Mammary epithelial cell (primary cell): ENCODE data around the gene FAAH.

Source experiments
- EZH2 ChIP-seq: IDR thresholded peaks from 2 replicates; pipeline ENCODE4 v1.6.1; 2012; ENCODE audit warnings: low read length, inconsistent platforms, borderline replicate concordance
- TF ChIP-seq, protein P1 (sequence below), 2 donors: IDR thresholded peaks in 1 of 2; conservative IDR thresholded peaks in 1 of 2; 2 replicates each; pipeline ENCODE4 v1.5.1; 2011 to 2012; ENCODE audit warnings: inconsistent platforms in 2 of 2, low read length in 2 of 2, mild to moderate bottlenecking in 2 of 2, control low read depth in 1 of 2, low read depth in 1 of 2; ENCODE audit not compliant: insufficient read depth in 1 of 2; ENCODE audit errors: extremely low read depth in 1 of 2

DNA sequence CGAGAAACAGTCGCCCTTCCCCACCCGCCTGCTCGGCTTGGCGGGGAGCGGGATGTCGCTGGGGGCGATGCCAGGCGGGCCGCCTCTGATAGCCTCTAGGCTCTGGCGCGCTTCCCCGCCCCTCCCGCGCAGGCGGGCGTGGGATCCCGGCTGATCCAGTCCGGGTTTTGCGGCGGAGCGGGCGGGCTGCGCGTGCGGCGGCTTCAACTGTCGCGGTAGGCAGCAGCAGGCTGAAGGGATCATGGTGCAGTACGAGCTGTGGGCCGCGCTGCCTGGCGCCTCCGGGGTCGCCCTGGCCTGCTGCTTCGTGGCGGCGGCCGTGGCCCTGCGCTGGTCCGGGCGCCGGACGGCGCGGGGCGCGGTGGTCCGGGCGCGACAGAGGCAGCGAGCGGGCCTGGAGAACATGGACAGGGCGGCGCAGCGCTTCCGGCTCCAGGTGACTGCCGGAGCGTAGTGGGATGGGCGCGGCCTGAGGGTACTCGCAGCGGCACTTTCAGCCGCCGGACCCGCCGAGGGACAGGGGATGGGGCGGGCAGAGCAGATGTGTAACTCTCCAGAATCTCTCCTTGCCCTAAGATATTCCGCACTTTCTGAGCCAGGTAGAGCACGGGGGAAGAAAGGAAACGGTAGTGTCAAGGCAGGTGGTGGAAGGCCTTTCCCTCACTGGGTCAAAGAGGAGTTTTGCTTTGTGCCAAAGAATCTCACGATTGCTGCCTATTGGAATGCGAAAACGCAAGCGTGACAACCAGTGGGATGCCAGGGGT is at the start of gene FAAH:
- TF ChIP-seq, protein P1, sequence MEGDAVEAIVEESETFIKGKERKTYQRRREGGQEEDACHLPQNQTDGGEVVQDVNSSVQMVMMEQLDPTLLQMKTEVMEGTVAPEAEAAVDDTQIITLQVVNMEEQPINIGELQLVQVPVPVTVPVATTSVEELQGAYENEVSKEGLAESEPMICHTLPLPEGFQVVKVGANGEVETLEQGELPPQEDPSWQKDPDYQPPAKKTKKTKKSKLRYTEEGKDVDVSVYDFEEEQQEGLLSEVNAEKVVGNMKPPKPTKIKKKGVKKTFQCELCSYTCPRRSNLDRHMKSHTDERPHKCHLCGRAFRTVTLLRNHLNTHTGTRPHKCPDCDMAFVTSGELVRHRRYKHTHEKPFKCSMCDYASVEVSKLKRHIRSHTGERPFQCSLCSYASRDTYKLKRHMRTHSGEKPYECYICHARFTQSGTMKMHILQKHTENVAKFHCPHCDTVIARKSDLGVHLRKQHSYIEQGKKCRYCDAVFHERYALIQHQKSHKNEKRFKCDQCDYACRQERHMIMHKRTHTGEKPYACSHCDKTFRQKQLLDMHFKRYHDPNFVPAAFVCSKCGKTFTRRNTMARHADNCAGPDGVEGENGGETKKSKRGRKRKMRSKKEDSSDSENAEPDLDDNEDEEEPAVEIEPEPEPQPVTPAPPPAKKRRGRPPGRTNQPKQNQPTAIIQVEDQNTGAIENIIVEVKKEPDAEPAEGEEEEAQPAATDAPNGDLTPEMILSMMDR (conservative IDR thresholded peaks at IDR 0.05 in 1 of 2, IDR thresholded peaks at IDR 0.05 in 1 of 2; ENCODE audit: extremely low read depth in 1 of 2, insufficient read depth in 1 of 2, low read depth in 1 of 2, low read length in 2 of 2), result no peak
- TF ChIP-seq EZH2, result no peak
